ENCODE measurements around the gene FGF7. TPM values are rescaled to one million over a fixed set of nuclear protein-coding genes. Genes with fewer than 3 reads are reported as not detected.

Gene FGF7
- total and polyA plus RNA-seq, 2 donors (not counting 3 experiments of a cell fraction or from before 2014, with no cell fraction given) = not detected

GRCh38 chr15:49494842-49495241 is 71.8 kb downstream of the FGF7 start:
- Histone ChIP-seq H3K4me1 (ENCODE audit: control insufficient read depth, extremely low read depth, insufficient read depth, low read length) (no peaks in the 10 kb centered on the region), H3K9ac (replicated peaks; ENCODE audit: extremely low read depth, insufficient read depth, low read length) (no peak overlapping the region), H2AFZ (ENCODE audit: low read depth, low read length) (no peak overlapping the region), H3K4me2 (ENCODE audit: insufficient read depth, low read length) (no peak overlapping the region), H3K79me2 (ENCODE audit: control insufficient read depth, insufficient read depth, low read length) (no peaks in the 10 kb centered on the region), H3K27me3 (ENCODE audit: control insufficient read depth in 2 of 2, insufficient read depth in 2 of 2, low read length in 2 of 2) (no peaks in the 10 kb centered on the region), H3K27ac (ENCODE audit: insufficient read depth, low read depth, low read length) (no peak overlapping the region), H3K9me1 (replicated peaks; ENCODE audit: control insufficient read depth, extremely low read depth, insufficient read depth, low read length) (no peaks in the 10 kb centered on the region), H3K9me3 (replicated peaks; ENCODE audit: control insufficient read depth, insufficient read depth, low read length) (no peaks in the 10 kb centered on the region), H4K20me1 (replicated peaks; ENCODE audit: control insufficient read depth, extremely low read depth, insufficient read depth, low read length) (no peaks in the 10 kb centered on the region), H3K36me3 (ENCODE audit: control insufficient read depth in 2 of 2, extremely low read depth in 1 of 2, insufficient read depth in 2 of 2, low read length in 2 of 2) (no peaks in the 10 kb centered on the region), H3K4me3 (replicated peaks in 1 of 3; ENCODE audit: insufficient read depth in 1 of 3, low read depth in 1 of 3, low read length in 3 of 3) (no peak overlapping the region)
- DNase-seq (ENCODE audit: low read depth, low spot score) (no peak), FAIRE-seq (no peak)
- TF ChIP-seq MYC (IDR thresholded peaks at IDR 0.05; ENCODE audit: low read depth, low read length) = no peak
- no peak for TF ChIP-seq CTCF (IDR thresholded peaks at IDR 0.05; ENCODE audit: extremely low read depth in 1 of 2, insufficient read depth in 1 of 2, low read depth in 1 of 2, low read length in 2 of 2)
- TF ChIP-seq JUN (IDR thresholded peaks at IDR 0.05; ENCODE audit: borderline replicate concordance, insufficient read depth, insufficient read length, low read depth) = no peak
- TF ChIP-seq GATA2 (IDR thresholded peaks at IDR 0.05; ENCODE audit: insufficient read depth, insufficient read length, low read depth, low read length) = no peak
- no peak for TF ChIP-seq MAX (IDR thresholded peaks at IDR 0.05; ENCODE audit: insufficient read depth, insufficient read length)
- TF ChIP-seq FOS (IDR thresholded peaks at IDR 0.05; ENCODE audit: borderline replicate concordance, insufficient read depth, low read length) = no peak
- no peak for TF ChIP-seq POLR2A (IDR thresholded peaks at IDR 0.05; ENCODE audit: low read depth, low read length)
- dilution Hi-C loops (cut with MboI; ENCODE audit: extremely low pct_ligation_motif_present, low sequenced_read_pairs) (no loop called here), intact Hi-C loops (cut with micrococcal nuclease) (no loop called here)
- CTCF ChIA-PET = no interaction called here
- POLR2A ChIA-PET = no interaction called here
- no TSS peak for BruUV-seq (replicated peaks)
